ENCODE data around the gene QRICH1. TPM values are rescaled to one million over a fixed set of nuclear protein-coding genes. Genes with fewer than 3 reads are reported as not detected.
A peak's percentile ranks its signal among the peaks of the same experiment; 100 is the strongest.

The QRICH1 gene
- 10 to 100 TPM; 54.5 to 72.5 (median 58.7) TPM for total RNA-seq
- 10 to 100 TPM; 21.1 to 34.2 TPM for polyA plus RNA-seq
- long read RNA-seq, donor 1, transcript QRICH1-202 (10 exons, 3,549 nt) = major isoform, 12 of 26 reads
- long read RNA-seq, donor 1, partial matches to known transcripts = 9 of 26 reads
- long read RNA-seq, donor 1, other reads (novel, unspliced or antisense) = 3 of 26 reads
- long read RNA-seq, donor 2, transcript QRICH1-202 (10 exons, 3,549 nt) = major isoform, 12 of 26 reads
- long read RNA-seq, donor 2, partial matches to known transcripts = 6 of 26 reads
- long read RNA-seq, donor 2, other reads (novel, unspliced or antisense) = 7 of 26 reads
- long read RNA-seq, donor 3, transcript QRICH1-202 (10 exons, 3,549 nt) = major isoform, 12 of 47 reads
- long read RNA-seq, donor 3, partial matches to known transcripts = 24 of 47 reads
- long read RNA-seq, donor 3, other reads (novel, unspliced or antisense) = 6 of 47 reads

GRCh38 chr3:49093853-49094767, at the start of gene QRICH1:
Gene QRICH1, minus strand, starts transcription at chr3:49094071. Its CDS starts 17,054 bp downstream, at chr3:49077017.
- H3K4me3 ChIP-seq = peak within 1 kb of the TSS; percentile 71 to 99 (median 90)
- TF ChIP-seq, protein P1, sequence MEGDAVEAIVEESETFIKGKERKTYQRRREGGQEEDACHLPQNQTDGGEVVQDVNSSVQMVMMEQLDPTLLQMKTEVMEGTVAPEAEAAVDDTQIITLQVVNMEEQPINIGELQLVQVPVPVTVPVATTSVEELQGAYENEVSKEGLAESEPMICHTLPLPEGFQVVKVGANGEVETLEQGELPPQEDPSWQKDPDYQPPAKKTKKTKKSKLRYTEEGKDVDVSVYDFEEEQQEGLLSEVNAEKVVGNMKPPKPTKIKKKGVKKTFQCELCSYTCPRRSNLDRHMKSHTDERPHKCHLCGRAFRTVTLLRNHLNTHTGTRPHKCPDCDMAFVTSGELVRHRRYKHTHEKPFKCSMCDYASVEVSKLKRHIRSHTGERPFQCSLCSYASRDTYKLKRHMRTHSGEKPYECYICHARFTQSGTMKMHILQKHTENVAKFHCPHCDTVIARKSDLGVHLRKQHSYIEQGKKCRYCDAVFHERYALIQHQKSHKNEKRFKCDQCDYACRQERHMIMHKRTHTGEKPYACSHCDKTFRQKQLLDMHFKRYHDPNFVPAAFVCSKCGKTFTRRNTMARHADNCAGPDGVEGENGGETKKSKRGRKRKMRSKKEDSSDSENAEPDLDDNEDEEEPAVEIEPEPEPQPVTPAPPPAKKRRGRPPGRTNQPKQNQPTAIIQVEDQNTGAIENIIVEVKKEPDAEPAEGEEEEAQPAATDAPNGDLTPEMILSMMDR (IDR thresholded peaks at IDR 0.05) = peak; percentile 28 to 72 (median 54)
- H3K27me3 ChIP-seq = no peaks in the 10 kb centered on the region
- 0 to 1% methylated on average over 64 to 65 of the region's 65 CpGs for WGBS, 2 donors
- H3K36me3 ChIP-seq = peaks cover 0 to 62% (median 27%) of the 10 kb centered on the region in 9 donors
- intact Hi-C loops (cut with DNase I) = loop anchor here in 6 of 10 donors (1.0 to 10.0 kb wide), 6 partner anchors 10 to 107 kb away; partner anchors contain the start of genes LAMB2 (in 2 of the 6), CCDC71 (in 1 of the 6), KLHDC8B (in 1 of the 6) and P4HTM (in 1 of the 6)
- ATAC-seq = peak; percentile 90 to 96 (median 94)
- H3K9me3 ChIP-seq = no peaks in the 10 kb centered on the region
- H3K4me1 ChIP-seq = peaks cover 17 to 64% (median 48%) of the 10 kb centered on the region in 9 donors
- peak; percentile 96 to 98 for DNase-seq
- peak within 1 kb of the TSS; percentile 84 to 98 (median 94) for H3K27ac ChIP-seq

DNA sequence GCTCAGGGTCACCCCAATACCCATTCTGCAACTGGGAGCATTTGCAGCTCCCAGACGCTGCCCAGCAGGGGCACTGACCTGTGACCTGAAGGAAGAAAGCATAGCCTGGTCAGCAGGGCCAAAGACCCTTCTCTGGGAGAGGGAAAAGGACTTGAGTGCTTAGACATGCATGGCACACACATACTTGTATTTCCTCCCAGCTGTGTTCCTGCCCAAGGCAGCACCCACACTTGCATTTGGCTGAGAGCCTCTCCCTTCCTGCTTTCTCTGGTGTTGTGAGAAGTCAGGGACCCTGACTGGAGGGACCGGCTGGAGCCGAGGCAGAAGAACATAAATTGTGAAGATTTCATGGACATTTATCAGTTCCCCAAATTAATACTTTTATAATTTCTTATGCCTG, 46.2 kb upstream of the QRICH1 start:
- intact Hi-C loops (cut with DNase I) = no loop called here
- TF ChIP-seq, protein P1 (IDR thresholded peaks at IDR 0.05) = no peak
- ATAC-seq (no peak), DNase-seq (no peak)
- Histone ChIP-seq H3K27ac (no peak overlapping the region), H3K4me1 (no peaks in the 10 kb centered on the region), H3K27me3 (no peaks in the 10 kb centered on the region), H3K4me3 (no peak overlapping the region), H3K9me3 (no peaks in the 10 kb centered on the region), H3K36me3 (no peaks in the 10 kb centered on the region)
- WGBS, 2 donors = 60 to 72% methylated on average over 3 of the region's 3 CpGs

DNA sequence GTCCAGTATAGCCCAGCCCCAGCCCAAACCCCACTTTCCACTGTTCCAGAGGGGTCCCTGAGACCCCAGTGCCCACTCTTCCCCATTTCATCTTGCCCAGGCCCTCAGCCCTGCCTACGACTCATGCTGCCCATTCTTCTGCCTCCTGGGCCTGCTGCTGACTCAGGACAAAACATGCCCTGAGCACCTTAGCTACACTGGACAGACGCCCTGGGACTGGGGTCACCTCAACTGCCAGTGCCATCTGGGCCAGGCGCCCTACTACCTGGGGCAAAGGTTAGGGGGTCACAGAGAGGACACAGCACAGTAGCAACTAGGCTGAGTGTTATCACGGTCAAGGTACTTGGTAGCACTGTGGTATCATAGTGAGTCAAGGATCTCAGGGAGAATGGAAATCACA, 41.6 kb upstream of the QRICH1 start:
- TF ChIP-seq, protein P1 (IDR thresholded peaks at IDR 0.05) = no peak
- Histone ChIP-seq H3K27ac (no peak overlapping the region), H3K9me3 (no peaks in the 10 kb centered on the region), H3K36me3 (peaks cover 0 to 14% (median 7%) of the 10 kb centered on the region in 9 donors), H3K4me3 (no peak overlapping the region), H3K27me3 (no peaks in the 10 kb centered on the region), H3K4me1 (peaks cover 11 to 34% (median 25%) of the 10 kb centered on the region in 9 donors)
- no peak for DNase-seq
- WGBS, 2 donors = 92 to 95% methylated on average over 4 of the region's 4 CpGs
- no peak for ATAC-seq
- intact Hi-C loops (cut with DNase I) = no loop called here
